Measurements from ENCODE around the gene RIOX2.

Gene RIOX2

GRCh38 chr3:97972976-97973375, 745 bp upstream of the RIOX2 start:
- Histone ChIP-seq H3K9ac (ENCODE audit: low read depth, low read length, poor library complexity) (no peak overlapping the region), H2AK5ac (ENCODE audit: low read depth, low read length) (no peak overlapping the region), H3K27ac (replicated peaks; ENCODE audit: low read length) (no peak overlapping the region), H3K4ac (ENCODE audit: low read length) (no peak overlapping the region), H2BK15ac (ENCODE audit: low read length) (no peak overlapping the region), H4K91ac (ENCODE audit: low read depth, low read length, poor library complexity) (no peak overlapping the region), H3K4me2 (ENCODE audit: insufficient read depth, low read length, poor library complexity, severe bottlenecking) (no peak overlapping the region), H3K18ac (ENCODE audit: low read length) (no peak overlapping the region), H2BK12ac (ENCODE audit: low read length) (no peak overlapping the region), H3K79me1 (ENCODE audit: low read depth, low read length) (no peaks in the 10 kb centered on the region), H4K8ac (ENCODE audit: low read depth, low read length) (no peak overlapping the region), H2BK120ac (ENCODE audit: low read depth, low read length) (no peak overlapping the region), H3K4me1 (ENCODE audit: control insufficient read depth in 2 of 2, insufficient read depth in 1 of 2, low read depth in 1 of 2, low read length in 2 of 2) (peaks cover 0 to 3% of the 10 kb centered on the region in 2 donors), H3K14ac (ENCODE audit: low read length) (no peak overlapping the region), H3K23ac (ENCODE audit: low read depth, low read length, poor library complexity) (no peak overlapping the region), H3K27me3 (ENCODE audit: control insufficient read depth in 3 of 3, insufficient read depth in 3 of 3, low read depth in 1 of 3, low read length in 3 of 3) (no peaks in the 10 kb centered on the region), H3K9me3 (replicated peaks in 1 of 2; ENCODE audit: control insufficient read depth in 2 of 2, insufficient read depth in 1 of 2, low read depth in 1 of 2, low read length in 2 of 2) (no peaks in the 10 kb centered on the region), H2BK5ac (ENCODE audit: low read length) (no peak overlapping the region), H3K4me3 (ENCODE audit: low read length in 2 of 2) (peak overlapping the region in 1 of 2 donors; percentile 65), H2AFZ (ENCODE audit: low read length) (peak overlapping the region; percentile 98), H3K36me3 (replicated peaks in 1 of 2; ENCODE audit: control insufficient read depth in 2 of 2, insufficient read depth in 2 of 2, low read length in 2 of 2) (no peaks in the 10 kb centered on the region)
- WGBS, 2 donors (ENCODE audit: extremely low coverage in 2 of 2, insufficient read length in 2 of 2, insufficient replicate concordance in 1 of 2): no CpG with 5 or more reads among the region's 9 CpGs
- DNase-seq (ENCODE audit: low spot score): no peak

GRCh38 chr3:97970956-97971620, 1.1 kb downstream of the RIOX2 start:
- H2BK120ac ChIP-seq (ENCODE audit: low read depth, low read length): no peak overlapping the region
- H3K4me3 ChIP-seq (ENCODE audit: low read length in 2 of 2): peak overlapping the region in 1 of 2 donors; percentile 65
- no peak overlapping the region for H3K4me2 ChIP-seq (ENCODE audit: insufficient read depth, low read length, poor library complexity, severe bottlenecking)
- no peak overlapping the region for H3K27ac ChIP-seq (replicated peaks; ENCODE audit: low read length)
- H3K14ac ChIP-seq (ENCODE audit: low read length): no peak overlapping the region
- H2AFZ ChIP-seq (ENCODE audit: low read length): peak overlapping the region; percentile 98
- H2BK5ac ChIP-seq (ENCODE audit: low read length): no peak overlapping the region
- peaks cover 2 to 10% of the 10 kb centered on the region in 2 donors for H3K36me3 ChIP-seq (replicated peaks in 1 of 2; ENCODE audit: control insufficient read depth in 2 of 2, insufficient read depth in 2 of 2, low read length in 2 of 2)
- H3K79me1 ChIP-seq (ENCODE audit: low read depth, low read length): no peaks in the 10 kb centered on the region
- no peak overlapping the region for H4K8ac ChIP-seq (ENCODE audit: low read depth, low read length)
- no peaks in the 10 kb centered on the region for H3K9me3 ChIP-seq (replicated peaks in 1 of 2; ENCODE audit: control insufficient read depth in 2 of 2, insufficient read depth in 1 of 2, low read depth in 1 of 2, low read length in 2 of 2)
- DNase-seq (ENCODE audit: low spot score): no peak
- no peak overlapping the region for H3K23ac ChIP-seq (ENCODE audit: low read depth, low read length, poor library complexity)
- H3K4me1 ChIP-seq (ENCODE audit: control insufficient read depth in 2 of 2, insufficient read depth in 1 of 2, low read depth in 1 of 2, low read length in 2 of 2): peaks cover 0 to 3% of the 10 kb centered on the region in 2 donors
- no peaks in the 10 kb centered on the region for H3K27me3 ChIP-seq (ENCODE audit: control insufficient read depth in 3 of 3, insufficient read depth in 3 of 3, low read depth in 1 of 3, low read length in 3 of 3)
- no peak overlapping the region for H3K18ac ChIP-seq (ENCODE audit: low read length)
- WGBS, 2 donors (ENCODE audit: extremely low coverage in 2 of 2, insufficient read length in 2 of 2, insufficient replicate concordance in 1 of 2): no CpG with 5 or more reads among the region's 9 CpGs
- no peak overlapping the region for H2BK12ac ChIP-seq (ENCODE audit: low read length)
- no peak overlapping the region for H4K91ac ChIP-seq (ENCODE audit: low read depth, low read length, poor library complexity)
- no peak overlapping the region for H2AK5ac ChIP-seq (ENCODE audit: low read depth, low read length)
- no peak overlapping the region for H3K9ac ChIP-seq (ENCODE audit: low read depth, low read length, poor library complexity)
- H2BK15ac ChIP-seq (ENCODE audit: low read length): no peak overlapping the region
- H3K4ac ChIP-seq (ENCODE audit: low read length): no peak overlapping the region

GRCh38 chr3:97970156-97970555, 2.1 kb downstream of the RIOX2 start:
- Histone ChIP-seq H3K27me3 (ENCODE audit: control insufficient read depth in 3 of 3, insufficient read depth in 3 of 3, low read depth in 1 of 3, low read length in 3 of 3) (no peaks in the 10 kb centered on the region), H2AK5ac (ENCODE audit: low read depth, low read length) (no peak overlapping the region), H3K18ac (ENCODE audit: low read length) (no peak overlapping the region), H4K8ac (ENCODE audit: low read depth, low read length) (no peak overlapping the region), H2AFZ (ENCODE audit: low read length) (no peak overlapping the region), H3K9me3 (replicated peaks in 1 of 2; ENCODE audit: control insufficient read depth in 2 of 2, insufficient read depth in 1 of 2, low read depth in 1 of 2, low read length in 2 of 2) (no peaks in the 10 kb centered on the region), H3K79me1 (ENCODE audit: low read depth, low read length) (no peaks in the 10 kb centered on the region), H3K4me1 (ENCODE audit: control insufficient read depth in 2 of 2, insufficient read depth in 1 of 2, low read depth in 1 of 2, low read length in 2 of 2) (peaks cover 0 to 3% of the 10 kb centered on the region in 2 donors), H2BK12ac (ENCODE audit: low read length) (no peak overlapping the region), H3K23ac (ENCODE audit: low read depth, low read length, poor library complexity) (no peak overlapping the region), H2BK5ac (ENCODE audit: low read length) (no peak overlapping the region), H3K4me3 (ENCODE audit: low read length in 2 of 2) (no peak overlapping the region), H3K9ac (ENCODE audit: low read depth, low read length, poor library complexity) (no peak overlapping the region), H2BK15ac (ENCODE audit: low read length) (no peak overlapping the region), H4K91ac (ENCODE audit: low read depth, low read length, poor library complexity) (no peak overlapping the region), H3K27ac (replicated peaks; ENCODE audit: low read length) (no peak overlapping the region), H3K36me3 (replicated peaks in 1 of 2; ENCODE audit: control insufficient read depth in 2 of 2, insufficient read depth in 2 of 2, low read length in 2 of 2) (peaks cover 2 to 12% of the 10 kb centered on the region in 2 donors), H2BK120ac (ENCODE audit: low read depth, low read length) (no peak overlapping the region), H3K4ac (ENCODE audit: low read length) (no peak overlapping the region), H3K4me2 (ENCODE audit: insufficient read depth, low read length, poor library complexity, severe bottlenecking) (no peak overlapping the region), H3K14ac (ENCODE audit: low read length) (no peak overlapping the region)
- DNase-seq (ENCODE audit: low spot score): no peak
- WGBS, 2 donors (ENCODE audit: extremely low coverage in 2 of 2, insufficient read length in 2 of 2, insufficient replicate concordance in 1 of 2): no CpG with 5 or more reads among the region's 1 CpG

- H3K27me3 ChIP-seq (ENCODE audit: control insufficient read depth in 3 of 3, insufficient read depth in 3 of 3, low read depth in 1 of 3, low read length in 3 of 3): no peaks in the 10 kb centered on the region
- peaks cover 2 to 12% of the 10 kb centered on the region in 2 donors for H3K36me3 ChIP-seq (replicated peaks in 1 of 2; ENCODE audit: control insufficient read depth in 2 of 2, insufficient read depth in 2 of 2, low read length in 2 of 2)
- no peak overlapping the region for H3K18ac ChIP-seq (ENCODE audit: low read length)
- H2BK5ac ChIP-seq (ENCODE audit: low read length): no peak overlapping the region
- no peak overlapping the region for H3K4me3 ChIP-seq (ENCODE audit: low read length in 2 of 2)
- WGBS, 2 donors (ENCODE audit: extremely low coverage in 2 of 2, insufficient read length in 2 of 2, insufficient replicate concordance in 1 of 2): no CpG with 5 or more reads among the region's 5 CpGs
- H3K14ac ChIP-seq (ENCODE audit: low read length): no peak overlapping the region
- no peak overlapping the region for H4K91ac ChIP-seq (ENCODE audit: low read depth, low read length, poor library complexity)
- H3K23ac ChIP-seq (ENCODE audit: low read depth, low read length, poor library complexity): no peak overlapping the region
- H3K4me1 ChIP-seq (ENCODE audit: control insufficient read depth in 2 of 2, insufficient read depth in 1 of 2, low read depth in 1 of 2, low read length in 2 of 2): peaks cover 0 to 3% of the 10 kb centered on the region in 2 donors
- H3K4me2 ChIP-seq (ENCODE audit: insufficient read depth, low read length, poor library complexity, severe bottlenecking): no peak overlapping the region
- no peak overlapping the region for H2BK15ac ChIP-seq (ENCODE audit: low read length)
- H2BK12ac ChIP-seq (ENCODE audit: low read length): no peak overlapping the region
- H2AFZ ChIP-seq (ENCODE audit: low read length): no peak overlapping the region
- H2BK120ac ChIP-seq (ENCODE audit: low read depth, low read length): no peak overlapping the region
- no peak overlapping the region for H3K4ac ChIP-seq (ENCODE audit: low read length)
- no peaks in the 10 kb centered on the region for H3K9me3 ChIP-seq (replicated peaks in 1 of 2; ENCODE audit: control insufficient read depth in 2 of 2, insufficient read depth in 1 of 2, low read depth in 1 of 2, low read length in 2 of 2)
- DNase-seq (ENCODE audit: low spot score): no peak
- no peak overlapping the region for H2AK5ac ChIP-seq (ENCODE audit: low read depth, low read length)
- H3K9ac ChIP-seq (ENCODE audit: low read depth, low read length, poor library complexity): no peak overlapping the region
- no peak overlapping the region for H4K8ac ChIP-seq (ENCODE audit: low read depth, low read length)
- H3K79me1 ChIP-seq (ENCODE audit: low read depth, low read length): no peaks in the 10 kb centered on the region
- no peak overlapping the region for H3K27ac ChIP-seq (replicated peaks; ENCODE audit: low read length)
Observed at GRCh38 chr3:97969541-97969940, 2.7 kb downstream of the RIOX2 start.
